A549 (cell line): Measurements from ENCODE around the gene PPP5C. TPM values are rescaled to one million over a fixed set of nuclear protein-coding genes. Genes with fewer than 3 reads are reported as not detected.
A peak's percentile ranks its signal among the peaks of the same experiment; 100 is the strongest.

Experiments
- ATAC-seq, 2 experiments: fragments of 200-7000 bp in 1 of 2; fragments of >200 bp in 1 of 2; cut with Nextera tagmentation in 1 of 2; cut with Tn5 transposase in 1 of 2; 3 replicates each; pipeline versions ENCODE4 v1.8.0 to v1.9.1; 2018 to 2020; ENCODE audit warnings: mild to moderate bottlenecking in 1 of 2, moderate library complexity in 1 of 2
- CTCF ChIA-PET: fragments of 300-600 bp; sonication (Branson Sonifier 250); formaldehyde crosslinking; extraction: SDS; loops from one replicate; lab custom pipeline; 2021; ENCODE audit warnings: antibody characterized with exemption, inconsistent platforms; lab: Yijun Ruan, JAX
- POLR2A ChIA-PET: fragments of 350-600 bp; formaldehyde crosslinking; extraction: SDS; loops from one replicate; lab custom pipeline; 2021; ENCODE audit warnings: antibody characterized with exemption, inconsistent platforms; lab: Yijun Ruan, JAX
- DNase-seq, 2 experiments: peaks; one replicate each; pipeline versions ENCODE4 v3.0.0 to v3.0.0-alpha.2; 2011 to 2016; ENCODE audit warnings: low read depth in 1 of 2, low spot score in 1 of 2
- FAIRE-seq: peaks from 2 replicates; lab custom pipeline; 2011; peaks lifted over from hg19 to GRCh38; lab: Jason Lieb, UNC
- H3K27ac ChIP-seq, 2 experiments: fragments of >200 bp; sonication (Bioruptor Twin); formaldehyde crosslinking; 3 replicates each; pipeline ENCODE4 v1.5.1; 2016 to 2017
- H3K4me1 ChIP-seq: fragments of >200 bp; sonication (Bioruptor Twin); formaldehyde crosslinking; 3 replicates; pipeline ENCODE4 v1.6.1; 2016
- H3K4me2 ChIP-seq: fragments of >200 bp; sonication (Bioruptor Twin); formaldehyde crosslinking; 3 replicates; pipeline ENCODE4 v1.6.1; 2016
- H3K4me3 ChIP-seq: fragments of >200 bp; sonication (Bioruptor Twin); formaldehyde crosslinking; 3 replicates; pipeline ENCODE4 v1.5.1; 2016
- H3K9me3 ChIP-seq: fragments of >200 bp; sonication (Bioruptor Twin); formaldehyde crosslinking; 3 replicates; pipeline ENCODE4 v1.6.1; 2016
- BHLHE40 ChIP-seq: IDR thresholded peaks from 2 replicates; pipeline ENCODE4 v1.6.1; 2012; ENCODE audit warnings: low read depth, low read length, inconsistent platforms
- CBX2 ChIP-seq: fragments of 200-600 bp; sonication (generic); IDR thresholded peaks from 2 replicates; pipeline ENCODE4 v1.6.1; 2016; ENCODE audit warnings: low read depth, mild to moderate bottlenecking, borderline replicate concordance
- CBX8 ChIP-seq: fragments of 200-600 bp; sonication (generic); IDR thresholded peaks from 2 replicates; pipeline ENCODE4 v1.6.1; 2016
- CHD2 ChIP-seq: fragments of 150-350 bp; IDR thresholded peaks from 2 replicates; pipeline ENCODE4 v1.6.1; 2014; ENCODE audit warnings: low read length; ENCODE audit not compliant: partially characterized antibody
- EHMT2 ChIP-seq: fragments of 200-600 bp; sonication (generic); IDR thresholded peaks from 2 replicates; pipeline ENCODE4 v1.6.1; 2016; ENCODE audit warnings: antibody characterized with exemption, low read depth, mild to moderate bottlenecking, moderate library complexity
- FOSB ChIP-seq: fragments of 250-450 bp; sonication (Bioruptor Pico); IDR thresholded peaks from 2 replicates; pipeline ENCODE4 v1.5.0; 2020; ENCODE audit warnings: mild to moderate bottlenecking, moderate library complexity
- HDAC2 ChIP-seq: fragments of 200-600 bp; sonication (generic); IDR thresholded peaks from 2 replicates; pipeline ENCODE4 v1.6.1; 2016
- HOXA7 ChIP-seq: fragments of 250-450 bp; sonication (Bioruptor Pico); IDR thresholded peaks from 2 replicates; pipeline ENCODE4 v1.5.0; 2020; ENCODE audit warnings: mild to moderate bottlenecking, moderate library complexity
- HOXB13 ChIP-seq: fragments of 250-450 bp; sonication (Bioruptor Pico); IDR thresholded peaks from 2 replicates; pipeline ENCODE4 v1.5.0; 2020; ENCODE audit warnings: low read depth, mild to moderate bottlenecking, moderate library complexity
- JUN ChIP-seq, 2 experiments: fragments of >200 bp; sonication (Bioruptor Twin); formaldehyde crosslinking; IDR thresholded peaks; 2 replicates in 1 of 2; 3 replicates in 1 of 2; pipeline ENCODE4 v1.6.1; 2016 to 2017
- JUNB ChIP-seq: fragments of >200 bp; sonication (Bioruptor Twin); formaldehyde crosslinking; IDR thresholded peaks from 2 replicates; pipeline ENCODE4 v1.6.1; 2016
- KDM5A ChIP-seq: fragments of 200-600 bp; sonication (generic); IDR thresholded peaks from 2 replicates; pipeline ENCODE4 v1.6.1; 2016; ENCODE audit warnings: antibody characterized with exemption, mild to moderate bottlenecking
- MAZ ChIP-seq: fragments of 150-350 bp; IDR thresholded peaks from 2 replicates; pipeline ENCODE4 v1.6.1; 2014; ENCODE audit warnings: antibody characterized with exemption, low read depth, low read length, borderline replicate concordance
- NPAS2 ChIP-seq: fragments of 250-450 bp; sonication (Bioruptor Pico); IDR thresholded peaks from 2 replicates; pipeline ENCODE4 v1.8.0; 2022; ENCODE audit warnings: mild to moderate bottlenecking, moderate library complexity, borderline replicate concordance
- NR3C1 ChIP-seq: fragments of >200 bp; sonication (Bioruptor Twin); formaldehyde crosslinking; IDR thresholded peaks from 3 replicates; pipeline ENCODE4 v1.6.1; 2017
- RARB ChIP-seq: fragments of 250-450 bp; sonication (Bioruptor Pico); IDR thresholded peaks from 2 replicates; pipeline ENCODE4 v1.8.0; 2021; ENCODE audit warnings: mild to moderate bottlenecking, moderate library complexity
- RFX5 ChIP-seq: fragments of 450-650 bp; IDR thresholded peaks from 2 replicates; pipeline ENCODE4 v1.7.1; 2014; ENCODE audit warnings: antibody characterized with exemption, mild to moderate bottlenecking, moderate library complexity
- RNF2 ChIP-seq: fragments of 200-600 bp; sonication (generic); IDR thresholded peaks from 2 replicates; pipeline ENCODE4 v1.6.1; 2016; ENCODE audit warnings: low read depth, mild to moderate bottlenecking, antibody characterized with exemption, moderate library complexity, borderline replicate concordance
- SMC3 ChIP-seq: fragments of >200 bp; sonication (Bioruptor Twin); formaldehyde crosslinking; IDR thresholded peaks from 3 replicates; pipeline ENCODE4 v1.6.1; 2018; ENCODE audit warnings: inconsistent platforms
- TFCP2L1 ChIP-seq: fragments of 250-450 bp; sonication (Bioruptor Pico); IDR thresholded peaks from 2 replicates; pipeline ENCODE4 v1.5.0; 2021; ENCODE audit warnings: mild to moderate bottlenecking
- ZNF302 ChIP-seq: fragments of 250-450 bp; sonication (Bioruptor Pico); IDR thresholded peaks from 2 replicates; pipeline ENCODE4 v1.9.0; 2021; ENCODE audit warnings: inconsistent platforms, mild to moderate bottlenecking, moderate library complexity
- WGBS: methylation state at CpG from one replicate; pipeline ENCODE4 v1.1.6; 2017; ENCODE audit errors: missing lambda C conversion rate; 5-methylcytosine and 5-hydroxymethylcytosine counted together
- polyA plus RNA-seq, 4 experiments: library from polyadenylated mRNA; depleted of rRNA in 3 of 4; stranded (reverse); fragments of >200 nt; fragmentation: RNase III in 1 of 4; extraction: RNeasy Plus Mini Kit Qiagen cat#74134 plus additional on column Dnase treatment in 1 of 4; gene quantifications; 2 replicates in 3 of 4; 3 replicates in 1 of 4; pipeline ENCODE4 v1.2.3, GENCODE V29; 2011 to 2017
- TF ChIP-seq, protein P1 (sequence below): fragments of >200 bp; sonication (Bioruptor Twin); formaldehyde crosslinking; IDR thresholded peaks from 3 replicates; pipeline ENCODE4 v1.6.1; 2016
- TF ChIP-seq, protein P2 (sequence below): fragments of 150-350 bp; IDR thresholded peaks from 2 replicates; pipeline ENCODE4 v1.6.1; 2014; ENCODE audit warnings: low read depth, mild to moderate bottlenecking, low read length
- TF ChIP-seq, protein P3 (sequence below): IDR thresholded peaks from 2 replicates; pipeline ENCODE4 v1.6.1; 2012
- TF ChIP-seq, protein P4 (sequence below): IDR thresholded peaks from 2 replicates; pipeline ENCODE4 v1.6.1; 2012; ENCODE audit warnings: low read depth, borderline replicate concordance
- TF ChIP-seq, protein P5 (sequence below): fragments of >200 bp; sonication (Bioruptor Twin); formaldehyde crosslinking; IDR thresholded peaks from 3 replicates; pipeline ENCODE4 v1.5.1; 2016
- TF ChIP-seq, protein P6 (sequence below): IDR thresholded peaks from 2 replicates; pipeline ENCODE4 v1.6.1; 2012

The PPP5C gene
- polyA plus RNA-seq, 2 of the 4 experiments (the other 2 are of a cell fraction) = 94.2 to 107 TPM

DNA sequence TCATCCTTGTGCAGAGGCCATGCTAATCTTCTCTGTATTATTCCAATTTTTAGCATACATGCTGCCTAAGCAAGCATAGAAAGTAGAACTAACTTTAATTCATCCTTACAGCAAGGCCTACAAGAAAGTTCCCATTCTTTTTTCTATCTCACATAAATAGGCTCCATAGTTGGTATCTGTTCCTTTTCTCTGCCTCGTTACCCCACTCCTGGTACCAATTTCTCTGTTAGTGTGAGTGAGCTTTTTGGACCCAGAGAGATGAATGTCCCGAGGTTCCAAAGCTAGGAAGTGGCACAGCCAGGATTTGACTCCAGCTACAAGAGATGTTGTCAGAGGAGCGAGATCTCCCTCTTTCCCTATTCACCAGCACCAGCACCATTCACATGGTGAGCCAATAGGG lies 40.4 kb upstream of the PPP5C start:
- FAIRE-seq = no peak
- ChIA-PET POLR2A (no interaction called here), CTCF (interaction anchor here (0.9 to 2.5 kb wide), 3 partner anchors 11 to 71 kb away, joined by 3 to 9 read pairs (median 3); no protein-coding TSS in a partner anchor)
- no peaks in the 10 kb centered on the region; the same call in 2 of the 3 replicates for H3K4me1 ChIP-seq
- ATAC-seq = no peak
- no peak for DNase-seq
- no peak overlapping the region for H3K27ac ChIP-seq
- no peak overlapping the region for H3K4me3 ChIP-seq
- WGBS = 56% methylated on average over 3 of the region's 3 CpGs
- peaks cover 27% of the 10 kb centered on the region for H3K9me3 ChIP-seq
- TF ChIP-seq, protein P1, sequence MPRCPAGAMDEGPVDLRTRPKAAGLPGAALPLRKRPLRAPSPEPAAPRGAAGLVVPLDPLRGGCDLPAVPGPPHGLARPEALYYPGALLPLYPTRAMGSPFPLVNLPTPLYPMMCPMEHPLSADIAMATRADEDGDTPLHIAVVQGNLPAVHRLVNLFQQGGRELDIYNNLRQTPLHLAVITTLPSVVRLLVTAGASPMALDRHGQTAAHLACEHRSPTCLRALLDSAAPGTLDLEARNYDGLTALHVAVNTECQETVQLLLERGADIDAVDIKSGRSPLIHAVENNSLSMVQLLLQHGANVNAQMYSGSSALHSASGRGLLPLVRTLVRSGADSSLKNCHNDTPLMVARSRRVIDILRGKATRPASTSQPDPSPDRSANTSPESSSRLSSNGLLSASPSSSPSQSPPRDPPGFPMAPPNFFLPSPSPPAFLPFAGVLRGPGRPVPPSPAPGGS = no peak
- TF ChIP-seq RFX5 = no peak
- TF ChIP-seq NR3C1 = no peak
- no peak for TF ChIP-seq RNF2
- TF ChIP-seq CHD2 = no peak
- TF ChIP-seq CBX8 = no peak
- no peak for TF ChIP-seq RARB
- no peak for TF ChIP-seq HOXB13 (CRISPR knock-in tag)
- TF ChIP-seq, protein P2, sequence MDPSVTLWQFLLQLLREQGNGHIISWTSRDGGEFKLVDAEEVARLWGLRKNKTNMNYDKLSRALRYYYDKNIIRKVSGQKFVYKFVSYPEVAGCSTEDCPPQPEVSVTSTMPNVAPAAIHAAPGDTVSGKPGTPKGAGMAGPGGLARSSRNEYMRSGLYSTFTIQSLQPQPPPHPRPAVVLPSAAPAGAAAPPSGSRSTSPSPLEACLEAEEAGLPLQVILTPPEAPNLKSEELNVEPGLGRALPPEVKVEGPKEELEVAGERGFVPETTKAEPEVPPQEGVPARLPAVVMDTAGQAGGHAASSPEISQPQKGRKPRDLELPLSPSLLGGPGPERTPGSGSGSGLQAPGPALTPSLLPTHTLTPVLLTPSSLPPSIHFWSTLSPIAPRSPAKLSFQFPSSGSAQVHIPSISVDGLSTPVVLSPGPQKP = no peak
- no peak for TF ChIP-seq NPAS2 (CRISPR knock-in tag)
- TF ChIP-seq, protein P3, sequence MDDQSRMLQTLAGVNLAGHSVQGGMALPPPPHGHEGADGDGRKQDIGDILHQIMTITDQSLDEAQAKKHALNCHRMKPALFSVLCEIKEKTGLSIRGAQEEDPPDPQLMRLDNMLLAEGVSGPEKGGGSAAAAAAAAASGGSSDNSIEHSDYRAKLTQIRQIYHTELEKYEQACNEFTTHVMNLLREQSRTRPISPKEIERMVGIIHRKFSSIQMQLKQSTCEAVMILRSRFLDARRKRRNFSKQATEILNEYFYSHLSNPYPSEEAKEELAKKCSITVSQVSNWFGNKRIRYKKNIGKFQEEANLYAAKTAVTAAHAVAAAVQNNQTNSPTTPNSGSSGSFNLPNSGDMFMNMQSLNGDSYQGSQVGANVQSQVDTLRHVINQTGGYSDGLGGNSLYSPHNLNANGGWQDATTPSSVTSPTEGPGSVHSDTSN = no peak
- TF ChIP-seq JUNB = no peak
- TF ChIP-seq, protein P4, sequence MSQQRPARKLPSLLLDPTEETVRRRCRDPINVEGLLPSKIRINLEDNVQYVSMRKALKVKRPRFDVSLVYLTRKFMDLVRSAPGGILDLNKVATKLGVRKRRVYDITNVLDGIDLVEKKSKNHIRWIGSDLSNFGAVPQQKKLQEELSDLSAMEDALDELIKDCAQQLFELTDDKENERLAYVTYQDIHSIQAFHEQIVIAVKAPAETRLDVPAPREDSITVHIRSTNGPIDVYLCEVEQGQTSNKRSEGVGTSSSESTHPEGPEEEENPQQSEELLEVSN = no peak
- no peak for TF ChIP-seq MAZ
- TF ChIP-seq EHMT2 = no peak
- TF ChIP-seq FOSB (CRISPR knock-in tag) = no peak
- no peak for TF ChIP-seq JUN (IDR thresholded peaks at IDR 0.05)
- no peak for TF ChIP-seq BHLHE40
- no peak for TF ChIP-seq TFCP2L1 (CRISPR knock-in tag)
- H3K4me2 ChIP-seq = no peak overlapping the region

DNA sequence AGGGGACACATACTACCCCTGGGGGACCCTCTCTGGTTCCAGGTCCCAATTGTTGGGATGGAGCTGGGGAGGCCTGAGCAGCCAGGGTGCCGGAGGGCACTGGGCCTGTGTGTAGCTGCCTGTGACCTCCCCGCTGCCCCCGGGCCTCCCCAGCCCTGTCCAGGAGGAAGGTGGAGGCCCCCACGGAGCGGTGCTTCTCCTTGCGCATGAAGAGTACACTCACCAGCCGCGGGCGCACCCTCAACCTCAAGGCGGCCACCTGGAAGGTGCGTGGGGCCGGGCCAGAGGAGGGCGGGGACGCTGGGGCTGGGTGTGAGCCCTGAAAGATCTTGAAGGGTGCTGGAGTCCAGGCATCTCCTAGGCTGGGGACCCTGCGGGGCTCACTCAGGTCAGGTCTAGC lies 38.4 kb upstream of the PPP5C start:
- POLR2A ChIA-PET = no interaction called here
- no peak for FAIRE-seq
- no peak for TF ChIP-seq CBX2
- TF ChIP-seq SMC3 = no peak
- no peak for TF ChIP-seq HOXA7 (CRISPR knock-in tag)
- TF ChIP-seq, protein P5, sequence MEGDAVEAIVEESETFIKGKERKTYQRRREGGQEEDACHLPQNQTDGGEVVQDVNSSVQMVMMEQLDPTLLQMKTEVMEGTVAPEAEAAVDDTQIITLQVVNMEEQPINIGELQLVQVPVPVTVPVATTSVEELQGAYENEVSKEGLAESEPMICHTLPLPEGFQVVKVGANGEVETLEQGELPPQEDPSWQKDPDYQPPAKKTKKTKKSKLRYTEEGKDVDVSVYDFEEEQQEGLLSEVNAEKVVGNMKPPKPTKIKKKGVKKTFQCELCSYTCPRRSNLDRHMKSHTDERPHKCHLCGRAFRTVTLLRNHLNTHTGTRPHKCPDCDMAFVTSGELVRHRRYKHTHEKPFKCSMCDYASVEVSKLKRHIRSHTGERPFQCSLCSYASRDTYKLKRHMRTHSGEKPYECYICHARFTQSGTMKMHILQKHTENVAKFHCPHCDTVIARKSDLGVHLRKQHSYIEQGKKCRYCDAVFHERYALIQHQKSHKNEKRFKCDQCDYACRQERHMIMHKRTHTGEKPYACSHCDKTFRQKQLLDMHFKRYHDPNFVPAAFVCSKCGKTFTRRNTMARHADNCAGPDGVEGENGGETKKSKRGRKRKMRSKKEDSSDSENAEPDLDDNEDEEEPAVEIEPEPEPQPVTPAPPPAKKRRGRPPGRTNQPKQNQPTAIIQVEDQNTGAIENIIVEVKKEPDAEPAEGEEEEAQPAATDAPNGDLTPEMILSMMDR = no peak
- TF ChIP-seq, protein P6, sequence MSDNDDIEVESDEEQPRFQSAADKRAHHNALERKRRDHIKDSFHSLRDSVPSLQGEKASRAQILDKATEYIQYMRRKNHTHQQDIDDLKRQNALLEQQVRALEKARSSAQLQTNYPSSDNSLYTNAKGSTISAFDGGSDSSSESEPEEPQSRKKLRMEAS = no peak
- TF ChIP-seq, protein P1 = no peak
- no peak for TF ChIP-seq JUNB
- TF ChIP-seq EHMT2 = no peak
- TF ChIP-seq HDAC2 = no peak
- TF ChIP-seq CBX8 = no peak
- TF ChIP-seq KDM5A = no peak
- TF ChIP-seq ZNF302 (CRISPR knock-in tag) = no peak
- TF ChIP-seq, all 56 proteins: peak for 0
- Histone ChIP-seq H3K9me3 (peaks cover 27% of the 10 kb centered on the region), H3K4me1 (peaks cover 3% of the 10 kb centered on the region), H3K27ac (no peak overlapping the region), H3K4me3 (no peak overlapping the region), H3K4me2 (no peak overlapping the region)
- DNase-seq (no peak), ATAC-seq (0 out of 6 replicates have a peak, but pooled peaks of 1 of the 2 experiments have one; percentile 14)
- 80% methylated on average over 15 of the region's 15 CpGs for WGBS
- CTCF ChIA-PET = interaction anchor here (0.7 to 1.3 kb wide), 3 partner anchors 19 to 27 kb away, joined by 3 to 6 read pairs (median 5); no protein-coding TSS in a partner anchor
